SU-DHL-6 (cell line): ENCODE measurements around the gene ATP10A.

Experiments
- H2AFZ ChIP-seq: fragments of 200-600 bp; sonication (generic); 2 replicates; pipeline ENCODE4 v1.6.1; 2014; ENCODE audit warnings: low read depth, mild to moderate bottlenecking, moderate library complexity, mixed read lengths, antibody characterized with exemption, low read length; ENCODE audit not compliant: severe bottlenecking
- H3F3A ChIP-seq: fragments of 200-600 bp; shearing (Covaris generic); 2 replicates; pipeline ENCODE4 v1.6.0; 2016; ENCODE audit warnings: antibody characterized with exemption, mild to moderate bottlenecking; ENCODE audit not compliant: insufficient read depth
- H3K27ac ChIP-seq: fragments of 200-600 bp; sonication (generic); 2 replicates; pipeline ENCODE4 v1.5.1; 2016; ENCODE audit warnings: low read depth, mild to moderate bottlenecking, low read length, moderate library complexity, mixed read lengths
- H3K27me3 ChIP-seq: fragments of 200-600 bp; sonication (generic), shearing (Covaris generic); 2 replicates; pipeline ENCODE4 v1.6.0; 2014; ENCODE audit warnings: mild to moderate bottlenecking, low read length
- H3K36me3 ChIP-seq: fragments of 200-600 bp; sonication (generic); 2 replicates; pipeline ENCODE4 v1.6.1; 2014; ENCODE audit warnings: mild to moderate bottlenecking, low read length, mixed read lengths
- H3K4me2 ChIP-seq: fragments of 300-600, 200-600 bp; shearing (Covaris generic), sonication (generic); 2 replicates; pipeline ENCODE4 v1.6.0; 2014; ENCODE audit warnings: low read length, low read depth, mild to moderate bottlenecking; ENCODE audit not compliant: poor library complexity, severe bottlenecking
- H3K4me3 ChIP-seq: fragments of 200-600 bp; sonication (generic); 2 replicates; pipeline ENCODE4 v1.5.1; 2014; ENCODE audit warnings: antibody characterized with exemption, low read length, mild to moderate bottlenecking, mixed read lengths; ENCODE audit not compliant: insufficient read depth, poor library complexity, severe bottlenecking
- H3K79me2 ChIP-seq: fragments of 200-600 bp; sonication (generic); 2 replicates; pipeline ENCODE4 v1.6.1; 2014; ENCODE audit warnings: mild to moderate bottlenecking, low read length, moderate library complexity; ENCODE audit not compliant: insufficient read depth
- H3K9ac ChIP-seq: fragments of 200-600 bp; sonication (generic); 2 replicates; pipeline ENCODE4 v1.7.0; 2014; ENCODE audit warnings: mild to moderate bottlenecking, low read length
- H3K9me2 ChIP-seq: fragments of 200-600 bp; sonication (generic); replicated peaks from 2 replicates; pipeline ENCODE4 v1.6.1; 2014; ENCODE audit warnings: low read length; ENCODE audit not compliant: insufficient read depth
- H3K9me3 ChIP-seq: fragments of 200-600 bp; sonication (generic); 2 replicates; pipeline ENCODE4 v1.6.1; 2014; ENCODE audit warnings: low read length, mixed read lengths; ENCODE audit not compliant: insufficient read depth
- H4K20me1 ChIP-seq: fragments of 200-600 bp; sonication (generic); 2 replicates; pipeline ENCODE4 v1.6.1; 2014; ENCODE audit warnings: low read depth, mild to moderate bottlenecking, antibody characterized with exemption, low read length, moderate library complexity, mixed read lengths
- EZH2phosphoT487 ChIP-seq: fragments of 200-600 bp; sonication (generic), shearing (Covaris generic); conservative IDR thresholded peaks from 2 replicates; pipeline ENCODE4 v1.6.1; 2018; ENCODE audit warnings: mild to moderate bottlenecking, antibody characterized with exemption, low read length, moderate library complexity, mixed read lengths
- TF ChIP-seq, protein P1 (sequence below): fragments of 200-600 bp; sonication (generic); IDR thresholded peaks from one replicate; pipeline ENCODE4 v1.5.1; 2017; ENCODE audit warnings: antibody characterized with exemption, mild to moderate bottlenecking, low read length, moderate library complexity; ENCODE audit not compliant: insufficient read depth, poor library complexity, severe bottlenecking

The ATP10A gene

DNA sequence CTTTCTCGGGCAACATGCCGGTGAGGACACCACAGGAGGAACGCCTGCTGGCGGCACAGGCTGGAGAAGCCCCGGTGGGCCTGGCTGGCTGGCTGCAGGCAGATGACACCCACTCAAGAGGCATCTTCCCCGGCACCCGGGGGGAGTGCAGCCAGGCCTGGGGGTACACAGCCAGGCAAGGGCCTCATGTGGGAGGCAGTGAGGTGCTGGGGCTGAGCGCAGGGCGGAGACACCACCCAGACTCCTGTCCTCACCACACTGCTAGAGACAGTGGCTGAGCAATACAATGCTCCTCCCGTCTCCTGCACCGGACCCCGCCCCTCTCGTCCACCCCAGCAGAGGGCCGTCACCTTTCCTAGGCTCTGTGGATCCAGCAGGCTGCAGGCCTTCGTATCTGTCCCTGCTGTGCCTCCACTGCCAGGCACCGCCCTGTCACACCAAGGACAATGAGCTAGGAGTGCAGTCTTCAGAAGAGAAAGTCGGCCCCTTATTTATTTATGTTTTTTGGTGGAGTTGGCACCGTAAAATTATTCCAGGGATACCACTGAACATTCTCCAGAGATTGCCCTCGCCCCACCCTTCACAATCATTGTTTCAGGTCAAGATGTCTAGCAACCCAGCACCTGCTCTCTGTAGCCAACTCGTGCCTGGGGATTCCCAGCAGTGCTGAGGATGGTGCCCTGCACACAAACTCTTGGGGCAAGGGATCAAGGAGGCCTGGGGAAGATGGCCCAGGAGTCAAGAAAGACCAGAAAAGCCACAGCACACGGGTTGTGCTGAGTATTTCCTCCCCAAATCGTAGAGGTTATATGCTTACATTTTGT is 129.1 kb downstream of the ATP10A start:
- TF ChIP-seq EZH2phosphoT487 = no peak
- TF ChIP-seq, protein P1, sequence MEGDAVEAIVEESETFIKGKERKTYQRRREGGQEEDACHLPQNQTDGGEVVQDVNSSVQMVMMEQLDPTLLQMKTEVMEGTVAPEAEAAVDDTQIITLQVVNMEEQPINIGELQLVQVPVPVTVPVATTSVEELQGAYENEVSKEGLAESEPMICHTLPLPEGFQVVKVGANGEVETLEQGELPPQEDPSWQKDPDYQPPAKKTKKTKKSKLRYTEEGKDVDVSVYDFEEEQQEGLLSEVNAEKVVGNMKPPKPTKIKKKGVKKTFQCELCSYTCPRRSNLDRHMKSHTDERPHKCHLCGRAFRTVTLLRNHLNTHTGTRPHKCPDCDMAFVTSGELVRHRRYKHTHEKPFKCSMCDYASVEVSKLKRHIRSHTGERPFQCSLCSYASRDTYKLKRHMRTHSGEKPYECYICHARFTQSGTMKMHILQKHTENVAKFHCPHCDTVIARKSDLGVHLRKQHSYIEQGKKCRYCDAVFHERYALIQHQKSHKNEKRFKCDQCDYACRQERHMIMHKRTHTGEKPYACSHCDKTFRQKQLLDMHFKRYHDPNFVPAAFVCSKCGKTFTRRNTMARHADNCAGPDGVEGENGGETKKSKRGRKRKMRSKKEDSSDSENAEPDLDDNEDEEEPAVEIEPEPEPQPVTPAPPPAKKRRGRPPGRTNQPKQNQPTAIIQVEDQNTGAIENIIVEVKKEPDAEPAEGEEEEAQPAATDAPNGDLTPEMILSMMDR = no peak

DNA sequence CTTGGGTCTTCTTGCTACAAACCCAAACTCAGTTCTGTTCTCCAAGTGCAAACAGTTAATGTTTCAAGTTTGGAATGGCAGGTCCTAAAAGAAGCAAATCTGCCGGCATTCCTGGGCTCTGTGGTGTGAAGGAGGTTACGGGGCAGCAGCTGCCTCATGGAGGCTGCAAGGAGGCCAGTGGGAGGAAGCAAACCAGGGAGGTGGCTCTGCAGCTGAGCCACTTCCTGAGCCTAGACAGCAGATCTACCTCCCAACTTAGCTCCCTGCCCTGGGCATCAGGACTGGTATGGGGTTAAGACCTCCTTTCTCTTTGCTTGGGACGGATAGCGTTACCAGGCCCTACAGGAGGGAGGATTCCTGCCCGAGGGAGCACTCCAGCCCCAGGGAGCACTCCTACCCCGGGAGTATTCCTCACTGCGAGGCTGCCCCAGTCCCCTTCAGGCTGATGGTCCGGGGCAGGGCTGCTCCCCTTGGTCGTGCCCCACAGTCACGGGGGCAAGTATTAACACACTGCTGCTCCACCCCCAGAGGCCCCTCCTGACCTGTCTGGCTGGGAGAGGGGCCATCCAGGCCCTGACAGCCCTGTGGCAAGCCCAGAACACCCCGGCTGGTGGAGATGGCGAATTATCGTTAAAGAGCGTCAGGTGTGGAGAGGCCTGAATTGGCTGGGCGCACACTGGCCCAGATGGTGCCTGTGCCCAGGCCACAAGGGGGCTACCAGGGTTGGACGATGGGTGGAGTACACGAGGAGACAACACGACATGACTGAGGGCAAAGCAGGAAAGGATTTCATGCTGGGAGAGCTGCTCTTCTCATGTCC is 129.9 kb downstream of the ATP10A start:
- Histone ChIP-seq H3K4me3 (no peak overlapping the region), H2AFZ (no peak overlapping the region), H3K36me3 (no peaks in the 10 kb centered on the region), H3K79me2 (no peaks in the 10 kb centered on the region), H4K20me1 (no peaks in the 10 kb centered on the region), H3F3A (no peaks in the 10 kb centered on the region), H3K9me2 (no peaks in the 10 kb centered on the region), H3K4me2 (no peak overlapping the region), H3K27me3 (no peaks in the 10 kb centered on the region), H3K9me3 (no peaks in the 10 kb centered on the region), H3K9ac (no peak overlapping the region), H3K27ac (no peak overlapping the region)
- TF ChIP-seq, protein P1 = no peak
- TF ChIP-seq EZH2phosphoT487 = no peak

More for the DNA sequence above, 129.1 kb downstream of the ATP10A start:
- Histone ChIP-seq H3K9ac (no peak overlapping the region), H3K36me3 (no peaks in the 10 kb centered on the region), H4K20me1 (no peaks in the 10 kb centered on the region), H3K9me2 (no peaks in the 10 kb centered on the region), H3K4me2 (no peak overlapping the region), H3K4me3 (no peak overlapping the region), H2AFZ (no peak overlapping the region), H3K27me3 (no peaks in the 10 kb centered on the region), H3K79me2 (no peaks in the 10 kb centered on the region), H3K9me3 (no peaks in the 10 kb centered on the region), H3K27ac (no peak overlapping the region), H3F3A (no peaks in the 10 kb centered on the region)

DNA sequence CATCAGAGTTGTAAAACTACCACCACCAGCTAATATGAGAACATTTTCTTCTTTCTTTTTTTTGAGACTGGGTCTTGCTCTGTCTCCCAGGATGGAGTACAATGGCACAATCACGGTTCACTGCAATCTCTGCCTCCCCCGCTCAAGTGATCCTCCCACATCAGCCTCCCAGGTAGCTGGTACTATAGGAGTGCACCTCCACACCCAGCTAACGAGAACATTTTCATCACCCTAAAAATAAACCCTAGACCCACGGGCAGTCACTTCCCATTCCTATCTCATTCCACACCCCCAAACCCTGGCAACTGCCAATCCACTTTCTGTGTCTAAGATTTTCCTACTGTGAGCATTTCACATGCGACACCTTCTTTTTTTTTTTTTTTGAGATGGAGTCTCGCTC is 130.9 kb downstream of the ATP10A start:
- Histone ChIP-seq H3K9me3 (no peaks in the 10 kb centered on the region), H3K27me3 (no peaks in the 10 kb centered on the region), H4K20me1 (no peaks in the 10 kb centered on the region), H3K27ac (no peak overlapping the region), H3K9me2 (no peaks in the 10 kb centered on the region), H3K9ac (no peak overlapping the region), H3F3A (no peaks in the 10 kb centered on the region), H3K79me2 (no peaks in the 10 kb centered on the region), H3K4me3 (no peak overlapping the region), H3K4me2 (no peak overlapping the region), H2AFZ (no peak overlapping the region), H3K36me3 (no peaks in the 10 kb centered on the region)
- TF ChIP-seq, protein P1 = no peak
- TF ChIP-seq EZH2phosphoT487 = no peak
